ENCODE measurements around the gene WWTR1.

Gene WWTR1

DNA sequence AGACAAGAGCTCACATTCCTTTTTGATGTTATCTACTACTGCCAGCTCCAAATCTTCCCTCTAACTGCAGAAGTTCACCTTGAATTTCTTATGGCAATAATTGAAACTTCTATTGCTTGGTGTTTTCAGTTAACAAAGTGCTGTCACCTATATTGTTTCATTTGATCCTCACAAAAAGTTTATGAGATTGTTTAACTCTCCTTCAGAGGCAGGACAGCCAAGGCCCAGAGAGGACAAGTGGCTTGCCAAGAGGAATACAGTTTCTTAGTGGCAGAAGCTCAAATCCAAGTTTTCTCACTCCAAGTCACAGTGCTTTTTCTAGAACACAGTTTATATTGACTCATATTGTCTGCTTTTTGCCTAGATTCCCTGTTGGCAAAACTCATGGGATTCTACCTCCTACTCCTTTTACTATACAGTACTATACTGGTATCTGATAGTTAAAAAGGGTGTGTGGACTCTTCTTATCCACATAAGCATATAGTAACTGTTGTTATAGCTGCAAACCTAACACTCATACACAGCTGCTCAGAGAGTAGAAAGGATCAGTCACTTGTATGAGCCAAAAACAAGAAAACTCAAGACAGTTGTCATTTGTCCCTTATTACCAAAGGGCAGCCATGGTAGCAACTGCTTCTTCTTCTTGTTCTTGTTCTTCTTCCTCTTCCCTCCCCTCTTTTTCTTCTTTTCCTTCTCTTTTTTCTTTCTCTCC lies 167.4 kb downstream of the WWTR1 start:
- Histone ChIP-seq H3K4me3 (no peak overlapping the region), H3K27ac (no peak overlapping the region)
- TF ChIP-seq, protein P1, sequence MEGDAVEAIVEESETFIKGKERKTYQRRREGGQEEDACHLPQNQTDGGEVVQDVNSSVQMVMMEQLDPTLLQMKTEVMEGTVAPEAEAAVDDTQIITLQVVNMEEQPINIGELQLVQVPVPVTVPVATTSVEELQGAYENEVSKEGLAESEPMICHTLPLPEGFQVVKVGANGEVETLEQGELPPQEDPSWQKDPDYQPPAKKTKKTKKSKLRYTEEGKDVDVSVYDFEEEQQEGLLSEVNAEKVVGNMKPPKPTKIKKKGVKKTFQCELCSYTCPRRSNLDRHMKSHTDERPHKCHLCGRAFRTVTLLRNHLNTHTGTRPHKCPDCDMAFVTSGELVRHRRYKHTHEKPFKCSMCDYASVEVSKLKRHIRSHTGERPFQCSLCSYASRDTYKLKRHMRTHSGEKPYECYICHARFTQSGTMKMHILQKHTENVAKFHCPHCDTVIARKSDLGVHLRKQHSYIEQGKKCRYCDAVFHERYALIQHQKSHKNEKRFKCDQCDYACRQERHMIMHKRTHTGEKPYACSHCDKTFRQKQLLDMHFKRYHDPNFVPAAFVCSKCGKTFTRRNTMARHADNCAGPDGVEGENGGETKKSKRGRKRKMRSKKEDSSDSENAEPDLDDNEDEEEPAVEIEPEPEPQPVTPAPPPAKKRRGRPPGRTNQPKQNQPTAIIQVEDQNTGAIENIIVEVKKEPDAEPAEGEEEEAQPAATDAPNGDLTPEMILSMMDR (IDR thresholded peaks at IDR 0.05): no peak
- no peak for DNase-seq (ENCODE audit: low spot score)

DNA sequence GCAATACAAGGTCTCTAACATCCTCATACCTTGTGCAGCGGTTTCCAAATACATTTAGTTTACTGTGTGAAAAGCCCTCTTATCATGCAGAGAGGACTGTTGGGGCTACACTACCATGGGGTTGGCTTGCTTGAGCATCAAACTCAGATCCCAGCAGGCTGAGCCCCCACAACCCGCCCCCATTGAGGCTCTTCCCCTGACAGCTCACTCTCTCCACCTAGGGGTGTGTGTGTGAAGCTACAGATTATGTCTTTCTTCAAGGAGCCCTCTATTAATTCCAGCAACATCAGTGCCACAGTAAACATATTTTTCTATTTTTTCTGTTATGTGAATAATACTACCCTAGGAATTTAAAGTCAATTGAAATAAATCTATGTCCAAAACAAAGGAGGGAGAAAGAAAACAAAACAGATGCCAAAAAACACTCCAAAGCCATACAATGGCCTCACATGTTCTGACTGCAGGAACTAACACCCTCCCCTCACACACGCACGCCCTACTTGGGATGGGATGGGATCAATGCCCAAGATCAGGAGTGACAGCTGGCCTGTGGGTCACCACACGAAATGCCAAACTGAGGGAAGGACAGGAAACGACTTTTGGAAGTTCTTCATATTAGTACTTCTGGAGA lies 168.7 kb downstream of the WWTR1 start:
- TF ChIP-seq, protein P1 (IDR thresholded peaks at IDR 0.05): no peak
- Histone ChIP-seq H3K4me3 (no peak overlapping the region), H3K27ac (no peak overlapping the region)
- DNase-seq (ENCODE audit: low spot score): no peak

DNA sequence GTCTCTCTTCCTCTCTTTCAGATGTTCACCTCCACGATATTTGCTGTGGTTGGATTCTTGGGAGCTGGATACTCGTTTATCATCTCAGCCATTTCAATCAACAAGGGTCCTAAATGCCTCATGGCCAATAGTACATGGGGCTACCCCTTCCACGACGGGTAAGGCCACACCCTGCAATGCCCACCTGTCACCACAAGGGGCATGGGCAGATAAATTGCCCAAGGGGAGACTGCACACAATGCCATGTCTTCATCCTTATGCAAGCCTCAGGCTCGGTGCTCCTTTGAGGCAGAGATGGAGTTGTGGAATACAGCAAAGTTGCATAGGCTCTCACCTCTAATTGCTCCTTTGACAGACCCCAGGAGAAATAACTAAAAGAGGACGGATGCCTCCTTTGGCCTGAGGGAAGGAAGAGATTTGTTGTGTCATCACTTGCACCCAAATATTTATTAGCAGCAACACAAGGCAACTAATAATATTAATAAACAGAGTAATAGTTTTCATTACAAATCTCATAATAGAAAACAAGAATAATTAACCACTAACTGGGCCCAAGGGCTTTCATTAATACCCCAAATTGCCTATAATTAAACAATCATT lies 170.1 kb downstream of the WWTR1 start:
- no peak overlapping the region for H3K4me3 ChIP-seq
- TF ChIP-seq, protein P1 (IDR thresholded peaks at IDR 0.05): no peak
- no peak for DNase-seq (ENCODE audit: low spot score)
- no peak overlapping the region for H3K27ac ChIP-seq

DNA sequence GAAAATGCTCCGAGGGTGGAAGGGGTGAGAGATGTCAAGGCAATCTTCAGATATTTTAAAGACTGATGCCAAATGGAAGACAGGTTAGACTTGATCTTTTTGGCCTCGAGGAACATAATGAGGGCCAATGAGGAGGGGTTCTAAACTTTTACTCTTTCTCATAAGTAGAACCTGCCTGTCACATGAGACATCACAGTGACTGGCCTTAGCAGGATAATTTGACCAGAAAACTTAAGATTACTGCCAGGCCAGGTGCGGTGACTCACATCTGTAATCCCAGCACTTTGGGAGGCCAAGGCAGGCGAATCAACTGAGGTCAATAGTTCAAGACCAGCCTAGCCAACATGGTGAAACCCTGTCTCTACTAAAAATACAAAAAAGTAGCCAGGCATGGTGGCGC lies 171.1 kb downstream of the WWTR1 start:
- Histone ChIP-seq H3K27ac (no peak overlapping the region), H3K4me3 (no peak overlapping the region)
- no peak for DNase-seq (ENCODE audit: low spot score)
- TF ChIP-seq, protein P1 (IDR thresholded peaks at IDR 0.05): no peak

DNA sequence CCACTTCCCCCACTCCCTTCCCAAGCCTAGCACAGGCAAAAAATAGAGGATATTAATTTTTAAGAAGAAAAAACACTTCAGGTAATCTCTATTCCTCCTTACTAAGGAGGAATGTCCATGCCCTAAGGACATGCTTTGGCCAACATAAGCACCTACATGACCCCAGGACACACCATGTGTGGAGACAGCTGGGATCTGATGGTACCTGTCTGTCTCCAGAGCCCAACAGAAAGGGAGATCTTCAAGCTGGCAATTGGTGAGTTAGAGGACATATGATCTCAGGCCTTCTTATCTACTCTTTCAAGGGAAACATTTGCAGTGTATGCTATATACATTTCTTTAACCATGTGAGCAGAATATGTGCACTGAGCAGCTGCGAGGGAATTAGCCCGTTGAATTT lies 176.3 kb downstream of the WWTR1 start:
- TF ChIP-seq, protein P1 (IDR thresholded peaks at IDR 0.05): no peak
- no peak overlapping the region for H3K4me3 ChIP-seq
- no peak overlapping the region for H3K27ac ChIP-seq
- DNase-seq (ENCODE audit: low spot score): no peak

DNA sequence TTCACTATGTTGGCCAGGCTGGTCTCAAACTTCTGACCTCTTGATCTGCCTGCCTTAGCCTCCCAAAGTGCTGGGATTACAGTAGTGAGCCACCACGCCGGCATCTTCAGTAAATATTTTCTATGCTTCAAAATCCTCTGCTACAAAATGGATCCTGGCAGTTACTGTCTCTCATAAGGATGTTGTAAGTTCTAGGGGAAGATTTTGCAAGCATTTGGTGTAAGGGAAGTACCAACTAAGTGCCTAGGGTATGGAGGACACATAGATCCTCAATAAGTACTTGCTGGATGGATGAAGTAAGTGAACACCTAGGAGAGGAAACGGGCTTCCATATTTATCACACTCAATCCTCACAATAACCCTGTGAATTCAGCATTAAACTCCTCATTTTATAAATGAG lies 176.8 kb downstream of the WWTR1 start:
- H3K4me3 ChIP-seq: no peak overlapping the region

More for the DNA sequence above, 176.8 kb downstream of the WWTR1 start:
- no peak overlapping the region for H3K27ac ChIP-seq
- DNase-seq (ENCODE audit: low spot score): no peak
- TF ChIP-seq, protein P1 (IDR thresholded peaks at IDR 0.05): no peak

Data from coronary artery (tissue), 2 donors.